Spleen (tissue), 11 donors: Measurements from ENCODE around the gene ACR. TPM values are rescaled to one million over a fixed set of nuclear protein-coding genes. Genes with fewer than 3 reads are reported as not detected.

ENCODE experiments used
- DNase-seq: peaks from one replicate; pipeline ENCODE4 v3.0.0-alpha.2; 2020
- H3K27ac ChIP-seq, 8 donors: fragments of 200-600 bp; sonication (generic) in 7 of 8; 1 replicate in 4 of 8; 2 replicates in 4 of 8; pipeline versions ENCODE4 v1.5.0 to v1.8.0; 2016 to 2021; ENCODE audit warnings: inconsistent platforms in 4 of 8, mild to moderate bottlenecking in 4 of 8, moderate library complexity in 1 of 8
- H3K27me3 ChIP-seq, 7 donors: fragments of 200-600 bp; sonication (generic) in 6 of 7; replicated peaks in 1 of 7; 1 replicate in 4 of 7; 2 replicates in 3 of 7; pipeline versions ENCODE4 v1.5.0 to v1.8.0; 2016 to 2021; ENCODE audit warnings: inconsistent platforms in 3 of 7, mild to moderate bottlenecking in 1 of 7
- H3K36me3 ChIP-seq, 6 donors: fragments of 200-600 bp; sonication (generic) in 5 of 6; 1 replicate in 4 of 6; 2 replicates in 2 of 6; pipeline versions ENCODE4 v1.5.0 to v1.8.0; 2016 to 2021; ENCODE audit warnings: inconsistent platforms in 2 of 6
- H3K4me1 ChIP-seq, 6 donors: fragments of 200-600 bp; sonication (generic) in 5 of 6; 1 replicate in 3 of 6; 2 replicates in 3 of 6; pipeline versions ENCODE4 v1.5.0 to v1.8.0; 2016 to 2021; ENCODE audit warnings: inconsistent platforms in 3 of 6
- H3K4me3 ChIP-seq, 8 donors: fragments of 200-600 bp; sonication (generic) in 7 of 8; 1 replicate in 4 of 8; 2 replicates in 4 of 8; pipeline versions ENCODE4 v1.5.0 to v1.8.0; 2016 to 2021; ENCODE audit warnings: inconsistent platforms in 4 of 8, mild to moderate bottlenecking in 4 of 8, moderate library complexity in 2 of 8
- H3K9me3 ChIP-seq, 8 donors: fragments of 200-600 bp; sonication (generic) in 7 of 8; 1 replicate in 4 of 8; 2 replicates in 4 of 8; pipeline versions ENCODE4 v1.5.0 to v1.8.0; 2016 to 2021; ENCODE audit warnings: inconsistent platforms in 4 of 8
- CTCF ChIP-seq, 11 experiments: fragments of 200-600 bp in 7 of 11; fragments of 450-650 bp in 4 of 11; sonication (generic) in 4 of 11; IDR thresholded peaks in 8 of 11; conservative IDR thresholded peaks in 3 of 11; 1 replicate in 7 of 11; 2 replicates in 4 of 11; pipeline versions ENCODE4 v1.4.0 to v1.8.0; 2016 to 2021; ENCODE audit warnings: antibody characterized with exemption in 11 of 11, inconsistent platforms in 4 of 11, mild to moderate bottlenecking in 1 of 11
- POLR2A ChIP-seq, 3 donors: fragments of 450-650 bp; IDR thresholded peaks; one replicate each; pipeline ENCODE4 v1.5.1; 2017; ENCODE audit warnings: antibody characterized with exemption in 3 of 3, mild to moderate bottlenecking in 1 of 3
- POLR2AphosphoS5 ChIP-seq, 3 donors: sonication (generic); formaldehyde crosslinking; IDR thresholded peaks; one replicate each; pipeline ENCODE4 v1.5.1; 2017; ENCODE audit warnings: antibody characterized with exemption in 3 of 3
- WGBS, 5 donors: extraction: QIAGEN DNeasy Blood & Tissue Kit in 3 of 5; methylation state at CpG; one replicate each; pipeline versions ENCODE4 v1.1.5 to v1.1.7; 2013 to 2018; 5-methylcytosine and 5-hydroxymethylcytosine counted together
- intact Hi-C: fragments of 100-400 bp; cut with DNase I; formaldehyde crosslinking; loops from one replicate; pipeline ENCODE4 v1.15.0; 2023; ENCODE audit warnings: low total_unique reads
- polyA plus RNA-seq, 3 donors: library from polyadenylated mRNA; stranded (reverse); fragments of 200-250 nt; gene quantifications; one replicate each; pipeline ENCODE4 v1.2.1, GENCODE V29; 2013
- total RNA-seq, 7 donors: library from RNA; depleted of rRNA in 3 of 7; stranded (reverse); fragments of >200 nt in 3 of 7; fragmentation: NEBNext Ultra II Directional in 4 of 7; extraction: Animal tissue kit (Norgen Biotek cat#: 25700) in 4 of 7; gene quantifications; one replicate each; pipeline versions ENCODE4 v1.1.0 to v1.2.1, GENCODE V29; 2016 to 2021
- donor health status: healthy with polysubstance abuse.
- donor health status: DM: no; HTN: no; CAD: no; lungs with moderate emphysema.
- donor health status: DM: no; HTN: no; CAD: no.
- donor health status: Bipolar disorder and iron deficiency.
- donor health status: healthy.
- donor health status: DM: no; HTN: no; CAD: no.
- donor health status: DM: yes; HTN: yes; CAD: no.

Gene ACR
- total and polyA plus RNA-seq, 10 donors: 0.21 to 12.5 (median 1.7) TPM

- DNase-seq: peak; percentile 73
These were observed 37.5 kb upstream of the ACR start for GRCh38 chr22:50700387-50701075.

GRCh38 chr22:50701076-50701419, 37.0 kb upstream of the ACR start:
- peaks cover 0 to 72% (median 2%) of the 10 kb centered on the region in 6 donors for H3K36me3 ChIP-seq
- intact Hi-C loops: no loop called here
- H3K27me3 ChIP-seq: peaks cover 0 to 5% (median 0%) of the 10 kb centered on the region in 7 donors
- TF ChIP-seq CTCF (IDR thresholded peaks at IDR 0.05 in 8 of 11, conservative IDR thresholded peaks at IDR 0.05 in 3 of 11) (no peak), POLR2AphosphoS5 (IDR thresholded peaks at IDR 0.05) (peak in 1 of 3 donors; percentile 6), POLR2A (IDR thresholded peaks at IDR 0.05) (no peak)
- no peak overlapping the region for H3K4me3 ChIP-seq
- H3K4me1 ChIP-seq: peaks cover 0 to 91% (median 48%) of the 10 kb centered on the region in 6 donors
- no peaks in the 10 kb centered on the region for H3K9me3 ChIP-seq
- DNase-seq: no peak
- H3K27ac ChIP-seq: peak overlapping the region in 1 of 8 donors; percentile 36
- WGBS, 5 donors: 42 to 66% (median 49%) methylated on average over 7 of the region's 7 CpGs

More at GRCh38 chr22:50700387-50701075, 37.5 kb upstream of the ACR start:
- intact Hi-C loops: no loop called here
- Histone ChIP-seq H3K36me3 (peaks cover 0 to 72% (median 2%) of the 10 kb centered on the region in 6 donors), H3K27ac (peak overlapping the region in 3 of 8 donors; percentile 36 to 48 (median 48)), H3K9me3 (no peaks in the 10 kb centered on the region), H3K4me1 (peaks cover 0 to 96% (median 50%) of the 10 kb centered on the region in 6 donors), H3K27me3 (peaks cover 0 to 4% (median 0%) of the 10 kb centered on the region in 7 donors), H3K4me3 (no peak overlapping the region)
- 61 to 81% (median 76%) methylated on average over 16 to 19 of the region's 19 CpGs for WGBS, 5 donors
- no peak for TF ChIP-seq POLR2A (IDR thresholded peaks at IDR 0.05)
- peak in 1 of 11 experiments; percentile 5 for TF ChIP-seq CTCF (IDR thresholded peaks at IDR 0.05 in 8 of 11, conservative IDR thresholded peaks at IDR 0.05 in 3 of 11)
- peak in 2 of 3 donors; percentile 36 to 42 for TF ChIP-seq POLR2AphosphoS5 (IDR thresholded peaks at IDR 0.05)

- Histone ChIP-seq H3K4me1 (peaks cover 0 to 89% (median 45%) of the 10 kb centered on the region in 6 donors), H3K27ac (peak overlapping the region in 1 of 8 donors; percentile 36), H3K4me3 (no peak overlapping the region), H3K27me3 (peaks cover 0 to 5% (median 0%) of the 10 kb centered on the region in 7 donors), H3K36me3 (peaks cover 0 to 72% (median 2%) of the 10 kb centered on the region in 6 donors), H3K9me3 (no peaks in the 10 kb centered on the region)
- 73 to 81% (median 78%) methylated on average over 11 of the region's 11 CpGs for WGBS, 5 donors
- TF ChIP-seq POLR2A (IDR thresholded peaks at IDR 0.05): no peak
- TF ChIP-seq POLR2AphosphoS5 (IDR thresholded peaks at IDR 0.05): no peak
- TF ChIP-seq CTCF (IDR thresholded peaks at IDR 0.05 in 8 of 11, conservative IDR thresholded peaks at IDR 0.05 in 3 of 11): no peak
- DNase-seq: no peak
- intact Hi-C loops: no loop called here
These were observed 36.4 kb upstream of the ACR start for GRCh38 chr22:50701428-50702154.

- peak; percentile 42 for DNase-seq
- WGBS, 5 donors: 44 to 51% (median 47%) methylated on average over 7 of the region's 7 CpGs
- TF ChIP-seq CTCF (IDR thresholded peaks at IDR 0.05 in 8 of 11, conservative IDR thresholded peaks at IDR 0.05 in 3 of 11): no peak
- TF ChIP-seq POLR2A (IDR thresholded peaks at IDR 0.05): no peak
- no peak for TF ChIP-seq POLR2AphosphoS5 (IDR thresholded peaks at IDR 0.05)
- intact Hi-C loops: no loop called here
- Histone ChIP-seq H3K9me3 (no peaks in the 10 kb centered on the region), H3K4me3 (no peak overlapping the region), H3K27me3 (peaks cover 0 to 5% (median 0%) of the 10 kb centered on the region in 7 donors), H3K27ac (peak overlapping the region in 1 of 8 donors; percentile 10), H3K4me1 (peaks cover 0 to 85% (median 40%) of the 10 kb centered on the region in 6 donors), H3K36me3 (peaks cover 0 to 68% (median 2%) of the 10 kb centered on the region in 6 donors)
These were observed 35.7 kb upstream of the ACR start for GRCh38 chr22:50702261-50702671.
